HepG2 (cell line): ENCODE data around the gene ZNF792. TPM values are rescaled to one million over a fixed set of nuclear protein-coding genes. Genes with fewer than 3 reads are reported as not detected.

Experiments used
- ATAD3A ChIP-seq: sonication (generic); formaldehyde crosslinking; IDR thresholded peaks from 2 replicates; pipeline ENCODE4 v1.4.0; 2020; ENCODE audit warnings: missing genetic modification reagents
- FOXO1 ChIP-seq: sonication (generic); formaldehyde crosslinking; IDR thresholded peaks from 2 replicates; pipeline ENCODE4 v1.4.0; 2020; ENCODE audit warnings: missing genetic modification reagents
- IKZF1 ChIP-seq: fragments of 450-650 bp; IDR thresholded peaks from 2 replicates; pipeline ENCODE4 v1.7.1; 2016
- KDM2A ChIP-seq: sonication (generic); formaldehyde crosslinking; IDR thresholded peaks from 2 replicates; pipeline ENCODE4 v1.4.0; 2020; ENCODE audit warnings: low read depth, missing genetic modification reagents, borderline replicate concordance
- KLF16 ChIP-seq, 2 experiments: sonication (generic) in 1 of 2; formaldehyde crosslinking in 1 of 2; IDR thresholded peaks; 2 replicates each; pipeline versions ENCODE4 v1.6.1 to v1.8.0; 2016 to 2023; ENCODE audit warnings: missing genetic modification reagents in 2 of 2, missing compliant biosample characterization in 1 of 2
- MTA1 ChIP-seq: sonication (generic); formaldehyde crosslinking; IDR thresholded peaks from 2 replicates; pipeline ENCODE4 v1.4.0; 2020; ENCODE audit warnings: missing genetic modification reagents, mild to moderate bottlenecking, borderline replicate concordance
- MTF1 ChIP-seq: sonication (generic); formaldehyde crosslinking; IDR thresholded peaks from 2 replicates; pipeline ENCODE4 v1.5.0; 2020; ENCODE audit warnings: missing genetic modification reagents
- PAWR ChIP-seq: sonication (generic); formaldehyde crosslinking; IDR thresholded peaks from 2 replicates; pipeline ENCODE4 v1.4.0; 2020; ENCODE audit warnings: missing genetic modification reagents, mild to moderate bottlenecking, borderline replicate concordance
- POGZ ChIP-seq: sonication (generic); formaldehyde crosslinking; IDR thresholded peaks from 2 replicates; pipeline ENCODE4 v1.4.0; 2020; ENCODE audit warnings: mild to moderate bottlenecking, missing genetic modification reagents
- SKI ChIP-seq: fragments of 450-650 bp; IDR thresholded peaks from one replicate; pipeline ENCODE4 v1.6.1; 2018; ENCODE audit warnings: mild to moderate bottlenecking; ENCODE audit not compliant: partially characterized antibody
- ZNF331 ChIP-seq: sonication (generic); formaldehyde crosslinking; IDR thresholded peaks from 2 replicates; pipeline ENCODE4 v1.4.0; 2020; ENCODE audit warnings: missing genetic modification reagents
- ZNF446 ChIP-seq: sonication (generic); formaldehyde crosslinking; IDR thresholded peaks from 2 replicates; pipeline ENCODE4 v1.5.0; 2020; ENCODE audit warnings: mild to moderate bottlenecking, missing genetic modification reagents
- ZNF713 ChIP-seq: sonication (generic); formaldehyde crosslinking; IDR thresholded peaks from 2 replicates; pipeline ENCODE4 v1.4.0; 2020; ENCODE audit warnings: mild to moderate bottlenecking, missing genetic modification reagents
- ZNF720 ChIP-seq: sonication (generic); formaldehyde crosslinking; IDR thresholded peaks from 2 replicates; pipeline ENCODE4 v1.4.0; 2020; ENCODE audit warnings: missing genetic modification reagents
- ZNF724P ChIP-seq: sonication (generic); formaldehyde crosslinking; IDR thresholded peaks from 2 replicates; pipeline ENCODE4 v1.8.0; 2022; ENCODE audit warnings: missing genetic modification reagents, borderline replicate concordance
- ZSCAN21 ChIP-seq: sonication (generic); formaldehyde crosslinking; IDR thresholded peaks from 2 replicates; pipeline ENCODE4 v1.8.0; 2022; ENCODE audit warnings: mild to moderate bottlenecking, missing genetic modification reagents, moderate library complexity, borderline replicate concordance
- polyA plus RNA-seq, 8 experiments: library from polyadenylated mRNA; depleted of rRNA in 3 of 8; stranded (reverse) in 7 of 8; unstranded in 1 of 8; fragments of >200 nt; fragmentation: Illumina TruSeq in 4 of 8; extraction: Trizol in 4 of 8; gene quantifications; 2 replicates each; pipeline versions ENCODE4 v1.2.1 to v1.2.3, GENCODE V29; 2011 to 2016; ENCODE audit warnings: low read depth in 4 of 8, missing spikeins in 1 of 8, mixed read lengths in 1 of 8; ENCODE audit not compliant: insufficient read depth in 1 of 8
- total RNA-seq, 5 experiments: library from RNA; depleted of rRNA; stranded (reverse); fragments of >200 nt; fragmentation: Illumina TruSeq; extraction: Trizol; gene quantifications; 2 replicates each; pipeline ENCODE4 v1.2.3, GENCODE V29; 2016; ENCODE audit warnings: low read depth in 1 of 5
- TF ChIP-seq, protein P1 (sequence below): sonication (generic); formaldehyde crosslinking; IDR thresholded peaks from 2 replicates; pipeline ENCODE4 v1.5.0; 2020; ENCODE audit warnings: mild to moderate bottlenecking, missing genetic modification reagents
- TF ChIP-seq, protein P2 (sequence below): sonication (generic); formaldehyde crosslinking; IDR thresholded peaks from 2 replicates; pipeline ENCODE4 v1.5.0; 2020; ENCODE audit warnings: mild to moderate bottlenecking, missing genetic modification reagents, borderline replicate concordance
- TF ChIP-seq, protein P3 (sequence below): sonication (generic); formaldehyde crosslinking; IDR thresholded peaks from 2 replicates; pipeline ENCODE4 v1.5.0; 2020; ENCODE audit warnings: missing genetic modification reagents
- TF ChIP-seq, protein P4 (sequence below): sonication (generic); formaldehyde crosslinking; IDR thresholded peaks from 2 replicates; pipeline ENCODE4 v1.4.0; 2020; ENCODE audit warnings: mild to moderate bottlenecking, missing genetic modification reagents
- TF ChIP-seq, protein P5 (sequence below): sonication (generic); formaldehyde crosslinking; IDR thresholded peaks from 2 replicates; pipeline ENCODE4 v1.5.0; 2020; ENCODE audit warnings: missing genetic modification reagents

The ZNF792 gene
- total and polyA plus RNA-seq, 2 of the 13 experiments (the other 11 are each of a cell fraction or from before 2014, with no cell fraction given): 5.5 to 11.5 TPM

DNA sequence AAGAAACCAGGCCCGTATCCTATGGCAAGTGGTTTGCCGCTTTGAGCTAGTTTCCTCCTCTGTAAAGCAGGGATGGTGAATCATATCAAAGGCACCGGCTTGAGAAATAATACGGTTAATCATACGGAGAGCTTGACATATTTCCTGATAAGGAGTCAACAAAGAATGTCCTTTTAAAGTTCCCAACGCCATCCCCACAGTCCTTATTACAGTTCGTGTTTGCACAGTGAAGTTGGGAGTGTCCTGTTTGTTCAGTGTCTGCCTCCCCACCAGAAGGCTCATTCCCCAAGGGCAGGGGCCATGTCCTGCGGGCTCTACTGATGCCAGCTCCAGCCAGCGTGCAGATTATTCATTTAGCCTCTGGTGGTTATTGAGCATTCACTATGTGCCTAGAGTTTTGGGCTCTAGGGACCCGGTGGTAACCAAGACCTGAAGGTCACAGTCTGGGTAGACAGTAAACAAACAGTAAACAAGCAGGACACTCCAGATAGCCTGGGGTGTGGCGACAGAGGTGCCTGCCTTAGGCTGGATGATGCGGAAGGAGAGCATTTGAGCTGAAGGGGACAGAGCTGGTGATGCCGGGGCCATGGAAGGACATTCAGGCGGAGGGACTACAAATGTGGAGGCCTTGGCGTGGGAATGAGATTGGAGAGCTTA is 42.4 kb upstream of the ZNF792 start (continued):
- TF ChIP-seq ZNF331 (CRISPR knock-in tag): peak; percentile 92
- no peak for TF ChIP-seq ZNF446
- 0 out of 2 replicates have a peak, but pooled peaks have one; percentile 41 for TF ChIP-seq ZNF724P
- peak; percentile 84; the same call in 1 of the 2 replicates for TF ChIP-seq FOXO1 (CRISPR knock-in tag)
- no peak for TF ChIP-seq POGZ (CRISPR knock-in tag)
- TF ChIP-seq ZSCAN21 (CRISPR knock-in tag): no peak
- no peak for TF ChIP-seq MTF1 (CRISPR knock-in tag)
- no peak for TF ChIP-seq PAWR
- peak in 1 of 2 experiments; percentile 76; a peak in 1 of 4 replicates for TF ChIP-seq KLF16 (CRISPR knock-in tag; IDR thresholded peaks at IDR 0.05)
- TF ChIP-seq, protein P1, sequence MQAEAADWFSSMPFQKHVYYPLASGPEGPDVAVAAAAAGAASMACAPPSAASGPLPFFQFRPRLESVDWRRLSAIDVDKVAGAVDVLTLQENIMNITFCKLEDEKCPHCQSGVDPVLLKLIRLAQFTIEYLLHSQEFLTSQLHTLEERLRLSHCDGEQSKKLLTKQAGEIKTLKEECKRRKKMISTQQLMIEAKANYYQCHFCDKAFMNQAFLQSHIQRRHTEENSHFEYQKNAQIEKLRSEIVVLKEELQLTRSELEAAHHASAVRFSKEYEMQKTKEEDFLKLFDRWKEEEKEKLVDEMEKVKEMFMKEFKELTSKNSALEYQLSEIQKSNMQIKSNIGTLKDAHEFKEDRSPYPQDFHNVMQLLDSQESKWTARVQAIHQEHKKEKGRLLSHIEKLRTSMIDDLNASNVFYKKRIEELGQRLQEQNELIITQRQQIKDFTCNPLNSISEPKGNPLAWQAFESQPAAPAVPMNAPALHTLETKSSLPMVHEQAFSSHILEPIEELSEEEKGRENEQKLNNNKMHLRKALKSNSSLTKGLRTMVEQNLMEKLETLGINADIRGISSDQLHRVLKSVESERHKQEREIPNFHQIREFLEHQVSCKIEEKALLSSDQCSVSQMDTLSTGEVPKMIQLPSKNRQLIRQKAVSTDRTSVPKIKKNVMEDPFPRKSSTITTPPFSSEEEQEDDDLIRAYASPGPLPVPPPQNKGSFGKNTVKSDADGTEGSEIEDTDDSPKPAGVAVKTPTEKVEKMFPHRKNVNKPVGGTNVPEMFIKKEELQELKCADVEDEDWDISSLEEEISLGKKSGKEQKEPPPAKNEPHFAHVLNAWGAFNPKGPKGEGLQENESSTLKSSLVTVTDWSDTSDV (CRISPR knock-in tag): no peak
- TF ChIP-seq SKI: peak; percentile 98
- TF ChIP-seq, protein P2, sequence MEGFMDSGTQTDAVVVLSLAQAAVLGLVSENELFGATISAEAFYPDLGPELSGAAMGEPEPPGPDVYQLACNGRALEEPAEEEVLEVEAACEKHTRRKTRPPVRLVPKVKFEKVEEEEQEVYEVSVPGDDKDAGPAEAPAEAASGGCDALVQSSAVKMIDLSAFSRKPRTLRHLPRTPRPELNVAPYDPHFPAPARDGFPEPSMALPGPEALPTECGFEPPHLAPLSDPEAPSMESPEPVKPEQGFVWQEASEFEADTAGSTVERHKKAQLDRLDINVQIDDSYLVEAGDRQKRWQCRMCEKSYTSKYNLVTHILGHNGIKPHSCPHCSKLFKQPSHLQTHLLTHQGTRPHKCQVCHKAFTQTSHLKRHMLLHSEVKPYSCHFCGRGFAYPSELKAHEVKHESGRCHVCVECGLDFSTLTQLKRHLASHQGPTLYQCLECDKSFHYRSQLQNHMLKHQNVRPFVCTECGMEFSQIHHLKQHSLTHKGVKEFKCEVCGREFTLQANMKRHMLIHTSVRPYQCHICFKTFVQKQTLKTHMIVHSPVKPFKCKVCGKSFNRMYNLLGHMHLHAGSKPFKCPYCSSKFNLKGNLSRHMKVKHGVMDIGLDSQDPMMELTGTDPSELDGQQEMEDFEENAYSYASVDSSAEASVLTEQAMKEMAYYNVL: 0 out of 2 replicates have a peak, but pooled peaks have one; percentile 46
- TF ChIP-seq MTA1 (CRISPR knock-in tag): peak; percentile 87
- TF ChIP-seq IKZF1: no peak
- TF ChIP-seq, protein P3, sequence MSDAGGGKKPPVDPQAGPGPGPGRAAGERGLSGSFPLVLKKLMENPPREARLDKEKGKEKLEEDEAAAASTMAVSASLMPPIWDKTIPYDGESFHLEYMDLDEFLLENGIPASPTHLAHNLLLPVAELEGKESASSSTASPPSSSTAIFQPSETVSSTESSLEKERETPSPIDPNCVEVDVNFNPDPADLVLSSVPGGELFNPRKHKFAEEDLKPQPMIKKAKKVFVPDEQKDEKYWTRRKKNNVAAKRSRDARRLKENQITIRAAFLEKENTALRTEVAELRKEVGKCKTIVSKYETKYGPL (CRISPR knock-in tag): no peak
- peak; percentile 81 for TF ChIP-seq KDM2A (CRISPR knock-in tag)
- no peak for TF ChIP-seq ATAD3A (CRISPR knock-in tag)
- TF ChIP-seq, protein P4, sequence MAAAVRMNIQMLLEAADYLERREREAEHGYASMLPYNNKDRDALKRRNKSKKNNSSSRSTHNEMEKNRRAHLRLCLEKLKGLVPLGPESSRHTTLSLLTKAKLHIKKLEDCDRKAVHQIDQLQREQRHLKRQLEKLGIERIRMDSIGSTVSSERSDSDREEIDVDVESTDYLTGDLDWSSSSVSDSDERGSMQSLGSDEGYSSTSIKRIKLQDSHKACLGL: no peak
- no peak for TF ChIP-seq ZNF720 (CRISPR knock-in tag)
- no peak for TF ChIP-seq ZNF713
- TF ChIP-seq, protein P5, sequence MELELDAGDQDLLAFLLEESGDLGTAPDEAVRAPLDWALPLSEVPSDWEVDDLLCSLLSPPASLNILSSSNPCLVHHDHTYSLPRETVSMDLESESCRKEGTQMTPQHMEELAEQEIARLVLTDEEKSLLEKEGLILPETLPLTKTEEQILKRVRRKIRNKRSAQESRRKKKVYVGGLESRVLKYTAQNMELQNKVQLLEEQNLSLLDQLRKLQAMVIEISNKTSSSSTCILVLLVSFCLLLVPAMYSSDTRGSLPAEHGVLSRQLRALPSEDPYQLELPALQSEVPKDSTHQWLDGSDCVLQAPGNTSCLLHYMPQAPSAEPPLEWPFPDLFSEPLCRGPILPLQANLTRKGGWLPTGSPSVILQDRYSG (CRISPR knock-in tag): no peak; the same call in 1 of the 2 replicates
